ENCODE results near the gene NEMP1.
A peak's percentile ranks its signal among the peaks of the same experiment; 100 is the strongest.
"Not testable (repeated sequence)": the region's sequence is repeated elsewhere in the genome, so short reads cannot be mapped to it uniquely, and the experiment has no call there.

NEMP1 gene, protein sequence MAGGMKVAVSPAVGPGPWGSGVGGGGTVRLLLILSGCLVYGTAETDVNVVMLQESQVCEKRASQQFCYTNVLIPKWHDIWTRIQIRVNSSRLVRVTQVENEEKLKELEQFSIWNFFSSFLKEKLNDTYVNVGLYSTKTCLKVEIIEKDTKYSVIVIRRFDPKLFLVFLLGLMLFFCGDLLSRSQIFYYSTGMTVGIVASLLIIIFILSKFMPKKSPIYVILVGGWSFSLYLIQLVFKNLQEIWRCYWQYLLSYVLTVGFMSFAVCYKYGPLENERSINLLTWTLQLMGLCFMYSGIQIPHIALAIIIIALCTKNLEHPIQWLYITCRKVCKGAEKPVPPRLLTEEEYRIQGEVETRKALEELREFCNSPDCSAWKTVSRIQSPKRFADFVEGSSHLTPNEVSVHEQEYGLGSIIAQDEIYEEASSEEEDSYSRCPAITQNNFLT

DNA sequence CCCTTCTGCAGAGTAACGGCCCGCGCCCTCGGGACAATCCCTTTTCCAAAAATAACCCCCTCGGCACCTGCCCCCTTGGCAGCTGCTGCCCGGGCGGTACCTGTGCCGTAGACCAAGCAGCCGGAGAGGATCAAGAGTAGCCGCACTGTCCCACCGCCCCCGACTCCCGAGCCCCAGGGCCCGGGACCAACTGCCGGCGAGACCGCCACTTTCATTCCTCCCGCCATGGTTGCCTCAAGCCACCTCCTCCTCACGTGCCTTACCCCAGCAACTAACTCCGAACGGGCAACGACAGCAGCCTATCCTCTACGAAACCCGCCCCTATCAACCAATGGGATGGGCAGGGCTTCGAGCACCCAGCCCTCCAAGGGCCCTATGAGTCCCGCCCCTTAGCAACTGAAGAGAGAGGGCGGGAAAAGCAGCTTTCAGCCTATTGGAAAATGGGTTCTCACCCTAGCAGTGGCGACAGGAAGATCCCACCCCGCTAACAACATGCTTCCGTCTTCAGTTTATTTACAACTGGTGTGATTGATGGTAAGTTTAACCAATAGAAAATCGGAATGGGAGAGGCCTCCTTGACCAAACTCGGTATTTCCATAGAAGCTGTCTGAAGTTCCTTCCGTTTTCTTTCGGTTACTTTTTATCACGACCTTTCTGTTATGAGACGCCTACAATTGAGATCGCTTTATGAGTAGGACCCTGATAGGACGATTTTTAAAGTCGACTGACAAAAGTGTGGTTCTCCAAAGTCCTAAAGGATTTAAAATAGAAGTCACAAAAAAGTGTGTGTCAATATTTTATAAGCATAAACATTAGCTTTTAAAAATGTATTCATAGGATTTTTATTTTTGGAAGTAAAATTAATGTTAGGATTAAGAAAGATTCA, at the start of gene NEMP1:
Gene NEMP1, minus strand, starts transcription at position 273 of the 886 bp plus-strand sequence. Its CDS starts 46 bp downstream, at position 227.
- DNase-seq = peak; percentile 92 to 94

DNA sequence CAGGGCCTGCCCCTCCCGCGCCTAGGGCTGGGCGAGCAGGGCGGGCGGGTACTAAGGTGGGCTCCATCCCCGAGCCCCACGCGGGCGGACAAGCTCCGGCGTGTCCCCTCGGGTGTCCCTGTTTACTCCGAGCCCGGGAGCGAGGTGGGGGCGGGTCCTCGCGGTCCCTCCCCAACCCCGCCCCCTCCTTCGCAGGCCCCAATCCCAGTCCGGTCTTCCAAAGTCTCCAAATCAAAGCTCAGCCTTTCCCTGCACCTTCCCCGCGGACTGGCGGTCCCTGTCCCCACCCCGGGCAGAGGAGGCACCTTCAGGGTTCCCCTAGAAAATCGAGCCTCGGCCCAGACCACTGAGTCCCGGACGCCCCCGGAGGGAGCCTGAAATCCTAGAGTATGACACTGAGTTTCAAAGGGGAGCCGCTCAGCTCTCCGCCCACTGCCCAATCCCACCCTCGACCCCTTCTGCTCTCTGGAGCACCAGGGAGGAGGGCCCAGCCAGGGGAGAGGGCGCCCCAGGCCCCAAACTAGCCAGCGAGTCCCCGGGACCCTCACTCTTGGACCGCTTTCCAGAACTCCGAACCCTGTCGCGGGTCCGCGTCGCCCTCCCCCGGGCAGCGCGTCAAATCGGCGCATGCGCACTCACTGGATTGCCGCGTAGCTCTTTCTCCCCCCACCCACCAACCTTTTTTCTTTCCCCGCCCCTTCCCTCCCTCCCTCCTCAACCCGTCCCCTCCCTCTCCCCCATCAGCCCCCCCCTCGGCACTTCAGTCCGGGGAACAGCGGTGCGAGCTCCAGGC, 49.3 kb upstream of the NEMP1 start, which contains the start of gene LRP1:
Gene LRP1, plus strand, starts transcription at position 758 of the 793 bp plus-strand sequence. CDS start 482 bp downstream, outside the sequence.
- peak; percentile 82 to 85 for DNase-seq

DNA sequence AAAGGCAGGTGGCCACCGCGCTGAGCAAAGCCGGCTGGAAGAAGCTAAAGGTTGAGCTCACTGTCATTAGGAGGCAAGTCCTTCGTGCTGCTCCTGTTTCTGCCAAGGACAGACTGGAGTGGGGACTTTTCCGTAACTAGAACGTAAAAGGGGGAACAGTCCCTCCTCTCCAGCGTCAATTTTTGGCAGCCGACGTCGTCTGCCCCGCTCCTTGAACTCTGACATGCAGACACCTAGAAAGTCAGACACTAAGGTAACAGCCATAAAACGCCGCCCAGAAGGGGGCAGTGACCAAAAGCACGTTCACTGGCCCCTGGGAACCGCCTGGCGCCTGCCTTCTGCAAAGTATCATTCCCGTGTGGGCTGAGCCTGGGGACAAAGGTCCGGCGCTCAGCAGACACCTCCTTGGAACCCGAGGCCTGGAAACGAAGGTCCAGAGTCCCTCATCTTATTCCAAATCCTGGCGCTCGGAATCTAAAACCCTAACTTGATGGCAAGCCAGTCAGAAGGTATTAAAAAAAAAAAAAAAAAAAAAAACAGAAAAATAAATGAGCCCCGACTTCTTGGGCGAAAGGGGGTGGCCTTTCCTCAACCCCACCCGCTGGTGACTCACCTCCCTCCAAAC, 48.6 kb upstream of the NEMP1 start:
- peak; percentile 75 to 79 for DNase-seq

DNA sequence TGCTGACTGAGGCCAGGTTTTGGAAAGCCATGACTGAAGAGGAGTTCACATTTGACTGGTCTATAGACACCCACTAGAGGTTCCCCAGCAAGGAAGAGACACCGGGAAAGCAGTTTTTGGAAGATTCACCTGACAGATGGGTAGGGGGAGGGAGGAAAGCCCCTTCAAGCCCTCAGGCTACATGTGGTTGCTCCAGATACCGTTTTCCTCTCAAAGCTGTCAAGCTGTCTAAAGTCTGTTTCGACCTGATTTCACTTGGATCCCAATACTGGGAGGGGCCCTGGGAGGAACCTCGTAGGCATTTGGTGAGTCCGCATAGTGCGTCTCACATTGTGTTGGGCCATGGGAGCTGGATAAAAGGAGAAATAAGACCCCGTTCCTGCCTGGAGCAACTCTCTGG, 48.0 kb upstream of the NEMP1 start:
- DNase-seq = no peak

DNA sequence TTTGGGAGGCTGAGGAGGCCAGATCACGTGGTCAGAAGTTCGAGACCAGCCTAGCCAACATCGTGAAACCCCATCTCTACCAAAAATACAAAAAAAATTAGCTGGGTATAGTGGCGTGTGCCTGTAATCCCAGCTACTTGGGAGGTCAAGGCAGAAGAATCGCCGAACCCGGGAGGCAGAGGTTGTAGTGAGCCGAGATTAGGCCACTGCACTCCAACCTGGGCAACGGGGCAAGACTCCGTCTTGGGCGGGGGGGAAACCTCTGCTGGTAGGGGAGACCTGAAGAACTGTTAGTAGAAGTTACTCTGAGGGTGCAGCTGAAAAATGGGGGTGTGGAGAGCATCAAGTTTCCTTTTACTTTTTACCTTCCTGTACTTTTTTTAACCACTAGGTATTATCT, 47.5 kb upstream of the NEMP1 start:
- DNase-seq = no peak

DNA sequence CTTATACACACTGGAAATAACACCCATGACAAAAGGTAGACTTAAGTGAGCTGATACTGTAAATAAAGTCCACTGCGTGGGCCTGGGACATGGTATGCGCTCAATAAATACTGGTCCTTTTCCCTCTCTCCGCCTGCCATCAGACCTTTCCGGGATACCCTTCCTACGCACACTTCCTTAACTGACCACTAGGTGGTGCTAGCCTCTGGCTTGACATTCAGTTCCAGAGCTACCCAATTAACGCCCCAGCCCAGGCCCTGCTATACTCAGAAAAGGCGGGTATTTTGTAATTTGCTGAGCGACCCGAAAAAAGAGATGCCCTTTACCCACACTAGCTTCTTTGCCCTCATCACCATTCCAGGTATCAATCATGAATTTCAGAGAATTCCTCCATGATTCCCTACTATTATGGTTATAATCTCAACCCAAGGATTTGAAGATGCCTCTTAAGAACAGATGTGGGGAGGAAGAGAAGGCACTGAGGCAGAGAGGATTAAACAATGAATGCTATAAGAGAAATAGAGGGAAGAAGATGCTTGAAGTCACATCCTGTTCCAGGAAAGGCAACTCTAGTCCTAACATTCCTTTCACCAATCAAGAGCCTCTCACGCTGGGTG, 45.8 kb upstream of the NEMP1 start:
- DNase-seq = peak; percentile 69 to 81

DNA sequence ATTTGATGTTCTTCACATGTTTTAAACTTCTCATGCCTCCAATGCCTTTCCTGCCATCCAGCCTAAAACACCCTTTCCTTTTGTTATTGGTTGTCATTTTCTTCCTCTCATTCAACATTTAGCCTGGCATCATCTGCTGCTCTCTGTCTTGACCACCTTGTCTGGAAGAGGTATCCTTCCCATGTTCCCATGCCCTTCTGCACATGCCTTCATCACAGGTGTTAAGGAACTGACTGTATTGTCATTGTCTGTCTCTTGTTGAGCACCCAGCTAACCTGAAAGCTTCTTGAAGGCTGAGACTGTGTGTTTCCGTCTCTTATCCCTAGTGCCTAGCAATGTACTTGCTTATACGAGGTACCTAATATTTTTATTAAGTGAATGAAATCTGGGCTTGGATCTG, 45.2 kb upstream of the NEMP1 start:
- DNase-seq = no peak

DNA sequence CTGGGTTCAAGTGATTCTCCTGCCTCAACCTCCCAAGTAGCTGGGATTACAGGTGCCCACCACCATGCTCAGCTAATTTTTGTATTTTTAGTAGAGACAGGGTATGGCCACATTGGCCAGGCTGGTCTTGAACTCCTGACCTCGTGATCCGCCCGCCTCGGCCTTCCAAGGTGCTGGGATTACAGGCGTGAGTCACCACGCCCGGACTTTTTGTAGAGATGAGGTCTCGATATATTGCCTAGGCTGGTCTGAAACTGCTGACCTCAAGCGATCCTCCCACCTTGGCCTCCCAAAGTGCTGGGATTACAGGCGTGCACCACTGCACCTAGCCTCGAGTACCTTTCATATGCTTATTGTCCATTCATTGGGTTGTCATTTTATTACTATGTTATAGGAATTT, 42.1 kb upstream of the NEMP1 start:
- not testable (repeated sequence) for DNase-seq

DNA sequence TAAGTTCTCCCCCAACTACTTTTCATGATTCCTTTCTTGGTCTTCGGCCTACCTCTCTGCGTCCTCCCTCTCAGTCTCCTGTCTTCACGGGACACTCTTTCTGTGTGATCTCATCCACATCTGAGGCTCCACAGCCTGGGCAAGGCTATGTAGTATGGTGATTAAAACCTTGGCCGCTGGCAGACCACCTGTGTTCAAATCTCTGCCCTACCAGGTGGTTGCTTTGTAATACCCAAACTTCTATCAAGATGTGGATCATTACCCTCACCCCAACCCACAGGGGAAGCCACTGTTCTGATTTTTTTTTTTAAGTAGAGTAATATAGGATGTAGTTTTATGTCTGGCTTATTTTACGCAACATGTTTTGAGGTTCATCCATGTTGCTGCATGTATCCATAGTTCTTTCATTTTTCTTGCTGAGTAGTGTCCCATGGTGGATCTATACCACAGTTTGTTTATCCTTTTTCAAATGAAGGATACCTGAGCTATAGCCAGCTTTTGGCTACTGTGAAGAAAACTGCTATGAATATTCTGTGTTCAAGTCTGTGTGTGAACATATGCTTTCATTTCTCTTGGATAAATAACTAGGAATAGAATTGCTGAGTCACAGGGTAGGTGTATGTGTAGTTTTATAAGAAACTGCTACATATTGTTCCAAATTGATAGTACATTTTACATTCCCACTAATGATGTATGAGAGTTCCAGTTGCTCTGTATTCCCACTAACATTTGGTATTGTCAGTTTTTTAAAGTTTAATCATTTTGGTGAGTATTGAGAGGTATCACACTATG, 40.9 kb upstream of the NEMP1 start:
- DNase-seq = no peak

DNA sequence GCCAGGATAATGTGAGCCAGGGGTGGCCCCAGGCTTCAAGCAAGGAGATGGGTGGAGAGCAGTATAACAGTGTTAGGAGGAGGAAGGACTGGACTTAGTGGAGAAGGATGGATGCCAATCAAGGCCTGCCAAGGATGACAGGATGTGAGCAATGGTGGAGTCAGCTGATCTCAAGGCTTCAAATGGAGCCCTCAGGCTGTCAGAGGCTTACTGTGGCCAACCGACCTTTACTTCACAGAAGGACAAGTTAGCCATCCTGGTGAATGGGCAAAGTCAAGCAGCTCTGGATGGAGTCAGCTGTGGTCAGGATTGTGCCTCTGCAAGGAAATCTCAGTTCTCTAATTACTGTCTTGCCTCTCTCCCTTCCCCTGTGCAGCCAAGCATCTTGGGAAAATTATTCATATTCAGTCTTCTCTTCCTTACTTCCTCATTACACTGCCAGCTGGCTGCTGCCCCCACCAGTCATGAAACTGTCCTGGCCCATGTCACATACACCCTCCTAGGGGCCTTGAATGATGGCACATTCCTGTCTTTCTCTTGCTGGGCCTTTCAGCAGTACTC, 40.2 kb upstream of the NEMP1 start:
- DNase-seq = no peak

DNA sequence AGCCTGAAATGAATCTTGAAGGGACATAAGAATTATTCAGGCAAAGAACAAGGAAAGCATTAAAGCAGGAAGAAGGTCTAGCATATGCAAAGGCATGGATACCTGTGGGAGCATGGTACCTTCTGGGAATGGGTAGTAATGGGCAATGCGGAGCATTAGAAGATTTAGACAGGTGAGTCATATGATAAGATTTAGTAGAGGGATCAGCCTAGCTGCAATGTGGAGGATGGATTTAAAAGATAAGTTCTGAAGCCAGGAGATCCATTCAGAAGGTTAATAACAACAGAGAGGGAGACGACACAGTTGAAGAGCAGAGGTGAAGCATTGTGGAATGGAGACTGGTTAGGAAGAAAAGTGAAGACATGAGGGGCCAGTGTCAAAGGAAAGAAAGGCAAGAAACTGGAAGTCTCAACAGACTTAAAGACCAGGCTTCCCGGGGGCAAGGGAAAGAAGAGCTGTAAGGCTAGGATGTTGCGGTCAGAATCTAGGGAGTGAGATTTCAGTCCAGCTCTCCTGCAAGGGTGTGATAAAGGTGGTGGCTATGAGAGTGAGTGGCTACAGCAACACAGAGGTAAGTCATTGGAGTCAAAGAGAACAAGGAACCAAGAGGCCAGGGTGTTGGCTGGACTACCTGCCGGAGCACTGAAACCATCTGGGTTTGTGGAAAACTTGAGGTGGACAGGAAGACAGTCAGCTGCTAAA, 38.1 kb upstream of the NEMP1 start:
- DNase-seq = no peak

DNA sequence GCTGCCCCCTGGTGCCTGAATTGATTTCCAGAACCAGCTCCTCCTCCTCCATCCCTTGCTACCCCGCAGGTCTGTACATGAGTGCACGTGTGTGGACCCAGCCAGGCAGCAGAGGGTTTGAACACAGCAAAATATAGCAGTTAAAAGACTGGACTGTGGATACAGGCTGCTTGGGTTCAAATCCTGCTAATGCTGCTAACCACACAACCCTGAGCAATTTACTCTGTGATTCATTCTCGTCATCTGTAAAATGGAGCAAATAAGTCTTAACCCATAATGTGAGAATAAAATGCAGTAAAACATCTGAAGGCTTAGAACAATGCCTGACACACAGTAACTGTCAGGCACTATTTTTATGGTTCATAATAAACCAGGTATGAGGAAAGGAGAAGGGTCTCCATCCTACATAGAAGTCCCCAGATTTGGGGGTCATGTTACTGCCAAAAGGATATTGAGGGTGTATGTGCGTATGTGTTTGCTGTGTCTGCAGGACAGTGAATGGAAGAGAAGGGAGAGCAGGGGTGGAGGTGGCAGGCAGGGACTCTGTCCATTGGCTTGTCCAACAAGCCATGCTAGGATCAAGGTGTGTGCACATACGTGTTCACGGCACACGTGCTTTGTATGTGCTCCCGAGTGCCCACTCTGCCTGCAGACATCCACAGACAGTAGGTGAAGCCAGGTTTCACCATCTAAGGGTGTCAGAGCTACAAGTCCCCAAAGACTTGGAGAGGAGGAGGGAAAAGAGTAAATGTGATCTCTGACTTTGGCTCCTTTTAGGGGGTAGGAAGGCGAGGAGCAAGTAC, 34.1 kb upstream of the NEMP1 start:
- DNase-seq = no peak

DNA sequence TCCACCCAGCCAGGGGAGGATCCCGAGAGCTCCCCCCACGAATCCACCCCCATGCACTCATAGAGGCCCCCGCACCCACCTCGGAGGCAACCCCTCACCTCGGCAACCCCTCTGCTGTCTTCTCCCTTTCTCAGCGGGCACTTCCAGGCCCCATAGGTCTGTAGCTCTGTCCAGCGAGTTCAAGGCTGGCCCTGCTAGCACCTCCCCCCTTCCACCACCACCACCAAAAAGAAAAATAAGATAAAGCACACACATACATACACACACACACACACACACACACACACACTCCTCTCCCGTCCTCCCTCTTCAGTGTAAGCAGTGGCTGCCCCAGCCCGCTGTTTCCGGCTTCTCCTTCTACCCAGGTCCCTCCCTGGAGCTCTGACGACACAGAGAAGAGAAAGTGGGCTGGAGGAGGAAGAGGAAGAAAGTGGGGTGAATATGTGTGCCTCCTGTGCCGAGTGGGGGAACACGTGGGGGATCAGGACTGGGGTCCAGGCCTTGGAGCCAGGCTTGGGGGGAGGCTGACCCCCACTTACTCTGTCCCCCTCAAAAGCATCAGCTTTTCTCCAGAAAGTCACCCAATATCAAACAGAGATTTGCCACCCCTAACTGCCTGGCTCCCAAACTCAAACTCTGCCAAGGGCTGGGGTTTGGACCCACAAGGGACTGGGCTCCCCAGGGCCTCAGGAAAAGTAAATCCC, 32.6 kb upstream of the NEMP1 start, which contains the start of gene STAT6:
Gene STAT6, minus strand, starts transcription at position 332 of the 704 bp plus-strand sequence. CDS start 3,084 bp downstream, outside the sequence.
- peak; percentile 81 to 85 for DNase-seq

DNA sequence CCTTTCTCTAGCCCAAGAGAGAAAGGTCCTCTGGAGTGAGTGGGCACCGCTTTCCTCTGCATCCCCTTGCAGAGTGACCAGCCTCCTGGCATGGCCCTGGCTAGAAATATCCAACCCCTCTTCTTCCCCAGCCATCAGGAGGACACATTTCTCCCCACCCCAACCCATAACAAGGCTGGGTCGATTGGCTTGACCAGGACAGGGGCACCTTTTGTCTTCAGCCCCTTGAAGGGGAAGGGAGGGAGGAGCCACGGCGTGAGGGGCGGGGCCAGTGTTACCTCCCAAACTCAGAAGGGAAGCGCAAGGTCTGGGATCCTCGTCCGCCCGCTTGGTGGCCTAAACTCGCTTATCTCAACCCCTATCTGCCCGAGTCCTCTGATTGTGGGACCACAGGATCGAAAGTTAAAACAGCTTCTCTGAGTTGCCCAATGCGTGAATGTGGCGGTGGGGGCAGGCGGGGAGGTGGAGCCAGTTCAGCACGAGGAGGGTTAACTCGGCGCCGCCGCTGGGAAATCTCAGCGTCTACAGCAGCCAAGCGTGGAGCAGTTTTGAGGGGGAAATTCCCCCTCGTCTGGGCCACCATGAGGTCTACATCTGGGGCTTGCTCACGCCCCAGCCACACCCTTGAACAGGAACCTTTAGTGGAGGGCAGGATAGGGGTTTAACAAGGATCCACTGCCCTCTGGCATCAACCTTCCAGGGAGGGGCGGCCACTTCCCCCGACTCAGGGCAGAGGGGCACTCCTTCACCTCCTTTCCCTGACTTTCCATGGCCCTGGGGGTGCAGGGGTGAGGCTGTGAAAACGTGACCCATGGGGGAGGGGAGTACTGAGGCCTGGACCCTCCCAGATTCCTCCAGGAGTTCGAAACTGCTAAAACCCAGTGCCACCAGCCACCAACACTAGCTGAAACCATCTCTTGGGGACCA, 31.8 kb upstream of the NEMP1 start:
- DNase-seq = peak; percentile 77 to 78

DNA sequence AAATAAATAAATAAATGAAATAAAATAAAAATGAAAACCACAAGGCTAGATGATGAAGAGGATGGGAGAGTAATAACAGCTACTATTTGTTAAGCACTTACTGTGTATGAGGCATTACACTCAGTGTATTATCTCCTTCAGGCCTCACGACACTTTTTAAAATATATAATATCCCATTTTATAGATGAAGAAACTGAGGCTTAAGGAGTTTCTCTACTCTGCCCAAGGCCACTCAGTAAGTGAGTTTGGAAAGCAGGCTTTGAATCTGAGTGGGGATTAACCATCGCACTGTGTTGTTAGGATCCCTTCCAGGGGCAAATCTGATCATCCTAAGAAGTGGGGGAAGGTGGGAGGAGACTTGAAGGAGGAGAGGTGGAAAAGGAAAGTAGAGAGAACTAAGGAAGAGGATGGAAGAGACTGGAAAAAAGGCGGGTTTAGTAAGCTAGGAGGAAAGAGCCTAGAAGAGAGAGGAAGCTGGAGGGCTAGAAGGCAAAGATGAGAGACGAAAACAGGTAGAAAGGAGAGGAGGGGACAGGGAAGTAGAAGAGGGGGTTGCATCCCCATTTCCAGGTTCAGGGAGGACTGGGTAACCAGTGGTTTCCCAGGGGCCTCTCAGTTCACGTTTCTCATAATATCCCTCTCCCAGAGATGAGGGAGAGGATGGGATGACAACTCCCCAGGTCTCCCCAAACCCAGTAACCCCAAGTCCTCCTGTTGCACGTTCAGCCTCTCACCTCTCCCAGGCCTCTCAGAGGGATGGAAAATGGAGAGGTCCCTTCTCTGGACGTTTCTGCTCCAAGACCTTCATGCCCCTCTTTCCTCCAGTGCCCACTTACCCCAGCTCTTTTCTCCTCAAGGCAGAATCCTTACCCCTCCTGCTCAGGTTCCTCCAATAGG, 30.9 kb upstream of the NEMP1 start:
- no peak for DNase-seq

Measured in activated CD4-positive, alpha-beta T cell treated with anti-CD3 and anti-CD28 coated beads for 4 hours (primary cell).